ENCODE results near the gene FMN1. TPM values are rescaled to one million over a fixed set of nuclear protein-coding genes. Genes with fewer than 3 reads are reported as not detected.
A peak's percentile ranks its signal among the peaks of the same experiment; 100 is the strongest.

The FMN1 gene
- total and polyA plus RNA-seq, 11 donors: 0.61 to 10.6 (median 3.6) TPM

DNA sequence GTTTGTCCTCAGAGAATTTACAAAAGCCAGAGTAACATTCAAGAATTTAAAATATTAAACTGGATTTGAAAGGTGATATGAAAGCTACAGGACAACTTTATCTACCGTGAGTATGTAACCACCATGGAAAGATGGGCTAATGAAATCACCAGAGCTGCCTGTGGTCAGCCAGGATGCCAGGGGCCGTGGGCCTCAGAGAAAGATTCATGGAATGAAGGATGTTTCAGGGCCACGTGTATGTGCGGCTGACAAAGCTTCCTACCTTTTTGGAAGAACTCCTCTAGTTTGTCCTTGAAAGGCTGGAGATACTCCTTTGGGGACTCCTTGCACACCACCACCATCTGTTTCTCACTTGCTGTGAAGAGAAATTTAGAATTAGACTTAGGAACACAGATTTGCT is 337.8 kb downstream of the FMN1 start:
- no peaks in the 10 kb centered on the region for H3K27me3 ChIP-seq
- H3K9me3 ChIP-seq: no peaks in the 10 kb centered on the region
- no peak overlapping the region for H3K4me3 ChIP-seq
- H3K36me3 ChIP-seq: peaks cover 0 to 9% (median 0%) of the 10 kb centered on the region in 9 donors
- intact Hi-C loops (cut with DNase I): loop anchor here in 2 of 10 donors (5.0 to 10.0 kb wide), 2 partner anchors 36 to 138 kb away; no protein-coding TSS in a partner anchor
- peaks cover 0 to 12% (median 0%) of the 10 kb centered on the region in 12 donors for H3K4me1 ChIP-seq
- WGBS, 4 donors: 66 to 79% (median 70%) methylated on average over 4 of the region's 4 CpGs
- no peak for ATAC-seq
- no peak for DNase-seq
- no peak overlapping the region for H3K27ac ChIP-seq
- no peak for TF ChIP-seq POLR2A (IDR thresholded peaks at IDR 0.05)
- TF ChIP-seq, protein P1, sequence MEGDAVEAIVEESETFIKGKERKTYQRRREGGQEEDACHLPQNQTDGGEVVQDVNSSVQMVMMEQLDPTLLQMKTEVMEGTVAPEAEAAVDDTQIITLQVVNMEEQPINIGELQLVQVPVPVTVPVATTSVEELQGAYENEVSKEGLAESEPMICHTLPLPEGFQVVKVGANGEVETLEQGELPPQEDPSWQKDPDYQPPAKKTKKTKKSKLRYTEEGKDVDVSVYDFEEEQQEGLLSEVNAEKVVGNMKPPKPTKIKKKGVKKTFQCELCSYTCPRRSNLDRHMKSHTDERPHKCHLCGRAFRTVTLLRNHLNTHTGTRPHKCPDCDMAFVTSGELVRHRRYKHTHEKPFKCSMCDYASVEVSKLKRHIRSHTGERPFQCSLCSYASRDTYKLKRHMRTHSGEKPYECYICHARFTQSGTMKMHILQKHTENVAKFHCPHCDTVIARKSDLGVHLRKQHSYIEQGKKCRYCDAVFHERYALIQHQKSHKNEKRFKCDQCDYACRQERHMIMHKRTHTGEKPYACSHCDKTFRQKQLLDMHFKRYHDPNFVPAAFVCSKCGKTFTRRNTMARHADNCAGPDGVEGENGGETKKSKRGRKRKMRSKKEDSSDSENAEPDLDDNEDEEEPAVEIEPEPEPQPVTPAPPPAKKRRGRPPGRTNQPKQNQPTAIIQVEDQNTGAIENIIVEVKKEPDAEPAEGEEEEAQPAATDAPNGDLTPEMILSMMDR (IDR thresholded peaks at IDR 0.05): no peak

DNA sequence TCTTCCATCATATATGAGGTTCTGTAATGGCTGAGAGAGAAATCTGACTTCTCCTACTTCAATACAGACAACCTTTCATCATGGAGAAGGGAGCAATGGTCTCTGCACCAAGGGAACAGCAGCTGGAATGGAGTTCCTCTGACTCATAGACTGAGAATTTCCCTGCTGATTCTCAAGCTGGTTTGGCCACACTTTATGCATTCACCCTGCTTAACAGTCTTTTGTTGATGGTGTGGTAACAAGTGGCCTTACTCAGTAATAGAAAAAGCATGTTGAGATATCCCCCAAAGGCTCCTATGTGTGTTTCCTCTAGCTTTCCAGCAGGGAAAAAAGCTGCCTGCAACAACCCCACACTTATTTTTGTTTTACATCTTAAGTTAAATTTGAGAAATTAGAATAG is 338.6 kb downstream of the FMN1 start:
- Histone ChIP-seq H3K9me3 (no peaks in the 10 kb centered on the region), H3K27ac (peak overlapping the region in 1 of 12 donors; percentile 30), H3K27me3 (no peaks in the 10 kb centered on the region), H3K4me3 (no peak overlapping the region), H3K4me1 (peaks cover 0 to 8% (median 0%) of the 10 kb centered on the region in 12 donors), H3K36me3 (peaks cover 0 to 9% (median 0%) of the 10 kb centered on the region in 9 donors)
- DNase-seq (peak in 1 of 5 donors; percentile 6), ATAC-seq (peak; percentile 51 to 96 (median 90))
- TF ChIP-seq POLR2A (IDR thresholded peaks at IDR 0.05): no peak
- TF ChIP-seq, protein P1 (IDR thresholded peaks at IDR 0.05): no peak
- intact Hi-C loops (cut with DNase I): loop anchor here in 2 of 10 donors (5.0 to 10.0 kb wide), 2 partner anchors 36 to 139 kb away; no protein-coding TSS in a partner anchor

DNA sequence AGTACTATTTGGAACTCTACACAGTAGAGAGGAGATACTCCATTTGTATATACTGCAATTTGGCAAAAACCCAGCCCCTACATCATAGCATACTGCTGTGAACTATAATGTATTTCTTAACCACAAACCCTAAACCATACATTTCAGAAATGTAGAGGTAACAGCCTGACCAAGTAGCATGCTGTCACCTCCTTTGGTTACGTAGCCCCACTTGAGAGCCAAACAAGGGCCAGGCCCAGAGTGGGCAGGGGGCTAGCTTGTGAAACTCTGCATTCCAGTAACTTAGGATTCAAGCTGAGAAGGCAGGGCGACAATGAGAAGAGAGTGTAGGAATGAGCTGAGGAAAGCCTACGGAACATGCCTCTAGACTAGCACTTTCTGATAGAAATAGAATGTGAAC is 340.9 kb downstream of the FMN1 start:
- Histone ChIP-seq H3K4me1 (peaks cover 0 to 9% (median 0%) of the 10 kb centered on the region in 12 donors), H3K27ac (no peak overlapping the region), H3K9me3 (no peaks in the 10 kb centered on the region), H3K36me3 (peaks cover 0 to 9% (median 0%) of the 10 kb centered on the region in 9 donors), H3K4me3 (no peak overlapping the region), H3K27me3 (no peaks in the 10 kb centered on the region)
- ATAC-seq (no peak), DNase-seq (no peak)
- WGBS, 4 donors: 82 to 96% (median 87%) methylated on average over 3 of the region's 3 CpGs
- intact Hi-C loops (cut with DNase I): loop anchor here in 1 of 10 donors (10.0 kb wide), 1 partner anchor 141 kb away; no protein-coding TSS in a partner anchor
- TF ChIP-seq, protein P1 (IDR thresholded peaks at IDR 0.05): no peak
- no peak for TF ChIP-seq POLR2A (IDR thresholded peaks at IDR 0.05)

- no peak for DNase-seq
- peaks cover 0 to 9% (median 0%) of the 10 kb centered on the region in 12 donors for H3K4me1 ChIP-seq
- H3K27ac ChIP-seq: no peak overlapping the region
- peaks cover 0 to 9% (median 0%) of the 10 kb centered on the region in 9 donors for H3K36me3 ChIP-seq
- TF ChIP-seq, protein P1 (IDR thresholded peaks at IDR 0.05): no peak
- TF ChIP-seq POLR2A (IDR thresholded peaks at IDR 0.05): no peak
- H3K9me3 ChIP-seq: no peaks in the 10 kb centered on the region
- no peak overlapping the region for H3K4me3 ChIP-seq
- intact Hi-C loops (cut with DNase I): loop anchor here in 1 of 10 donors (10.0 kb wide), 1 partner anchor 142 kb away; no protein-coding TSS in a partner anchor
- no peaks in the 10 kb centered on the region for H3K27me3 ChIP-seq
- no peak for ATAC-seq
- 72 to 86% (median 77%) methylated on average over 3 of the region's 3 CpGs for WGBS, 4 donors
Observed at GRCh38 chr15:32852771-32853170, 341.7 kb downstream of the FMN1 start.
